Bronchial epithelial cell (primary cell): Measurements from ENCODE around the gene RBM20. TPM values are rescaled to one million over a fixed set of nuclear protein-coding genes. Genes with fewer than 3 reads are reported as not detected.

ENCODE experiments used
- DNase-seq: peaks from one replicate; pipeline ENCODE4 v3.0.0-alpha.2; 2010; ENCODE audit warnings: low read depth
- FAIRE-seq: peaks from 2 replicates; lab custom pipeline; 2011; peaks lifted over from hg19 to GRCh38; lab: Jason Lieb, UNC
- H3K27me3 ChIP-seq: 2 replicates; pipeline ENCODE4 v1.5.1; 2011; ENCODE audit warnings: low read length; ENCODE audit not compliant: control insufficient read depth, insufficient read depth
- H3K36me3 ChIP-seq: 2 replicates; pipeline ENCODE4 v1.5.1; 2011; ENCODE audit warnings: low read length; ENCODE audit not compliant: control insufficient read depth, insufficient read depth
- H3K4me3 ChIP-seq: 2 replicates; pipeline ENCODE4 v1.5.1; 2011; ENCODE audit warnings: mild to moderate bottlenecking, low read depth, low read length, control low read depth
- CTCF ChIP-seq: IDR thresholded peaks from 2 replicates; pipeline ENCODE4 v1.5.1; 2011; ENCODE audit warnings: mild to moderate bottlenecking, moderate library complexity, low read length, control low read depth, inconsistent platforms; ENCODE audit not compliant: insufficient read depth, severe bottlenecking
- total RNA-seq: library from RNA; depleted of rRNA; stranded (reverse); fragments of >200 nt; gene quantifications from 2 replicates; pipeline ENCODE4 v1.2.1, GENCODE V29; 2014

The RBM20 gene
- total RNA-seq, 1 donor from 2014 or later = not detected

- Histone ChIP-seq H3K27me3 (peaks cover 19% of the 10 kb centered on the region), H3K36me3 (no peaks in the 10 kb centered on the region), H3K4me3 (no peak overlapping the region)
- no peak for FAIRE-seq
- DNase-seq = peak; percentile 20
- TF ChIP-seq CTCF = no peak
Observed at GRCh38 chr10:110648692-110649346, 4.7 kb downstream of the RBM20 start.

GRCh38 chr10:110649347-110650264 is 5.5 kb downstream of the RBM20 start:
- DNase-seq (no peak), FAIRE-seq (no peak)
- TF ChIP-seq CTCF = no peak
- Histone ChIP-seq H3K27me3 (peaks cover 16% of the 10 kb centered on the region), H3K4me3 (no peak overlapping the region), H3K36me3 (no peaks in the 10 kb centered on the region)

- DNase-seq = no peak
- peak; percentile 81 for FAIRE-seq
- H3K27me3 ChIP-seq = peaks cover 11% of the 10 kb centered on the region
- H3K36me3 ChIP-seq = no peaks in the 10 kb centered on the region
- no peak overlapping the region for H3K4me3 ChIP-seq
- no peak for TF ChIP-seq CTCF
Observed at GRCh38 chr10:110650265-110650668, 6.1 kb downstream of the RBM20 start.

DNA sequence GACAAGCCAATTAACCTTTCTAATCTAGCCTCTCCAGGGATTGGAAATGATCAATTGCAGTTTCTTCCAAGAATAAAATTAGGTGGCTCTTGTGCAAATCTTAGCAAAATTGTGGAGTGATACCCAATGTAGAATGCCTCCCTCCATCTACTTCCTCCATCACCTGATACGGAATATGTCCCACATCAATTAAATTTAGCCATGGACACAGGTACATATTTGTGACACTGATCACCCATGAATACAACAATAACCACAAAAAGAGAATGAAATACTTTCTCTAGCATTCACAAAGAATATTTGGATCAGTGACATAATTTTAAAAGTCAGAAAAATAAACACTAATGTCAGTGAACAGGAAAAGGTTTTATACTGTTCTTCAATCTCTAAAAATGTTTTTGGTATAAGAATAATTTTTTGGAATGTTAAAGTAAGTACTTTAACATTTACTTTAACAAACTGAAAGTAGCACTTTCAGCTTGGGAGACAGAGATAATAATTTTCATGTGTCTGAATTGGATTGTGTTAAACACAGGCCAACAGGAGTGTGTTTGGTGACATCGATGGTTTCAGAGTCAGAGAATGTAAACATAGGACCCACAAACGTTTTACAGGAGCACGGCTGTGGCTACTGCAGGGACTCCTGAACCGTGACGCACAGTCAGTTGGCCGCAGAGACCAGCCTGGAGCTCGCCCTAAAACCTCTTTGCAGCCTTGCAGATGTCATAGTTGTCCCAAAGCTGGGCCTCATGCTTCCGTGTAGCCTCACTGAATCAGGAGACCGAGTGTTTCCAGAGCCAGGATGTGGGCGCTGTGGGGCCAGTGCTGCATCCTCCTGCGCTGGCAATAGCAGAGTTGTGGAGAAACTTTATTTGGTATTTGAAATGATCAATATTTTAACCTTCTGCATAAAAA is 7.2 kb downstream of the RBM20 start:
- Histone ChIP-seq H3K36me3 (no peaks in the 10 kb centered on the region), H3K4me3 (no peak overlapping the region), H3K27me3 (peaks cover 11% of the 10 kb centered on the region)
- no peak for TF ChIP-seq CTCF
- no peak for DNase-seq
- no peak for FAIRE-seq

DNA sequence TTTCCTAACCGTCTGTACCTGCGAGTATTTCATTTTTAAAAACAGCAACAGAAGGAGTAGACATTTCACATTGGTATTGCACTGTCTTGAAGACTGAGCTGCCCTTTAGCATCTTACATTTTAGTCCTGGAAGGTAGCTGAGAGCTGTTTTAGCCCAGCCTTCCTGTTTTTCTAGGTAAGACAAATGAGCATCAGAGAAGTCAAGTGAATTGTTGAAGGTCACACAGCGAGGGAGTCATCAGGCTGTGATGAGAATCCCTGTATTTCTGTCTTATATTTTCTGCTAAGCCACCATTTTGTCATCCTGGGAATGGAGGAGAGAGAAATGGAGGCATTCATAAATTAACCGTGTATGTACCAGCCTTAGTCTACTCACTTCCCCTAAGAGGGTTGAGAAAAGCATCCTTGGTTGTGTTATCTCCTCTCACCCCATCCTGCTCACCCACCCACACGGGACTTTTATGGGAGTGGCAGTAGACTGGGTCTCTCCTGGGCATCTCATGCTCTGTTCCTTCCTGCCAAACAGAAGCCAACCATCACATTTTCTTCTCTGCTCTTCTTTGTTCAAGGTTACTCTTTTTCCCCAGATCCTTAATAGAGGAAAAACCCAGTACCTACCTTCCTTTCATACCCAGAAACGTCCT is 8.5 kb downstream of the RBM20 start:
- Histone ChIP-seq H3K36me3 (no peaks in the 10 kb centered on the region), H3K27me3 (peaks cover 7% of the 10 kb centered on the region), H3K4me3 (no peak overlapping the region)
- FAIRE-seq (no peak), DNase-seq (no peak)
- no peak for TF ChIP-seq CTCF
